Fibroblast of lung (primary cell): ENCODE results near the gene AKAP13.

Experiments used
- CTCF ChIP-seq, 2 donors: IDR thresholded peaks in 1 of 2; conservative IDR thresholded peaks in 1 of 2; 1 replicate in 1 of 2; 2 replicates in 1 of 2; pipeline ENCODE4 v1.5.1; 2011 to 2012; ENCODE audit warnings: low read length in 2 of 2, control low read depth in 1 of 2, inconsistent platforms in 1 of 2, low read depth in 1 of 2, mild to moderate bottlenecking in 1 of 2
- EZH2 ChIP-seq: IDR thresholded peaks from 2 replicates; pipeline ENCODE4 v1.5.1; 2012; ENCODE audit warnings: low read length, control low read depth, mild to moderate bottlenecking; ENCODE audit errors: missing control alignments

- no peak for TF ChIP-seq CTCF (conservative IDR thresholded peaks at IDR 0.05 in 1 of 2, IDR thresholded peaks at IDR 0.05 in 1 of 2; ENCODE audit: low read depth in 1 of 2, low read length in 2 of 2)
- no peak for TF ChIP-seq EZH2
Observed at GRCh38 chr15:85580879-85581278, 200.5 kb downstream of the AKAP13 start.
